A673 (cell line): ENCODE data around the gene ZNF491.

Experiments
- CTCF ChIP-seq: fragments of 300-800, 200-600 bp; sonication (generic); conservative IDR thresholded peaks from 2 replicates; pipeline ENCODE4 v1.5.1; 2017; ENCODE audit warnings: low read depth, mild to moderate bottlenecking, antibody characterized with exemption, low read length, moderate library complexity, mixed read lengths
- EZH2 ChIP-seq: fragments of 200-600 bp; sonication (generic); IDR thresholded peaks from 2 replicates; pipeline ENCODE4 v1.6.1; 2017; ENCODE audit warnings: borderline replicate concordance, low read depth, mild to moderate bottlenecking, mixed read lengths, antibody characterized with exemption, low read length; ENCODE audit not compliant: poor library complexity, severe bottlenecking

GRCh38 chr19:11798391-11799330, at the start of gene ZNF491:
- no peak for TF ChIP-seq CTCF
- no peak for TF ChIP-seq EZH2
